Measurements from ENCODE around the gene ARAF.

The ARAF gene

GRCh38 chrX:47563801-47564315 is 2.9 kb downstream of the ARAF start:
- in situ Hi-C loops (cut with MboI; ENCODE audit: low sequenced_read_pairs): no loop called here

GRCh38 chrX:47564438-47565085 is 3.6 kb downstream of the ARAF start:
- in situ Hi-C loops (cut with MboI; ENCODE audit: low sequenced_read_pairs): no loop called here

GRCh38 chrX:47566841-47567240 is 5.8 kb downstream of the ARAF start:
- in situ Hi-C loops (cut with MboI; ENCODE audit: low sequenced_read_pairs): no loop called here

- in situ Hi-C loops (cut with MboI; ENCODE audit: low sequenced_read_pairs): no loop called here
These were observed 7.8 kb downstream of the ARAF start for GRCh38 chrX:47568656-47569295.

GRCh38 chrX:47570794-47571193 is 9.8 kb downstream of the ARAF start:
- in situ Hi-C loops (cut with MboI; ENCODE audit: low sequenced_read_pairs): no loop called here

GRCh38 chrX:47571215-47571614 is 10.2 kb downstream of the ARAF start:
- in situ Hi-C loops (cut with MboI; ENCODE audit: low sequenced_read_pairs): no loop called here

GRCh38 chrX:47571896-47572295 is 10.9 kb downstream of the ARAF start:
- in situ Hi-C loops (cut with MboI; ENCODE audit: low sequenced_read_pairs): no loop called here

- in situ Hi-C loops (cut with MboI; ENCODE audit: low sequenced_read_pairs): no loop called here
These were observed 11.9 kb downstream of the ARAF start for GRCh38 chrX:47572773-47573340.

- in situ Hi-C loops (cut with MboI; ENCODE audit: low sequenced_read_pairs): no loop called here
These were observed 12.5 kb downstream of the ARAF start for GRCh38 chrX:47573341-47574075.

- in situ Hi-C loops (cut with MboI; ENCODE audit: low sequenced_read_pairs): no loop called here
These were observed 13.1 kb downstream of the ARAF start for GRCh38 chrX:47574076-47574546.

- in situ Hi-C loops (cut with MboI; ENCODE audit: low sequenced_read_pairs): no loop called here
These were observed 13.7 kb downstream of the ARAF start for GRCh38 chrX:47574547-47575301.

- in situ Hi-C loops (cut with MboI; ENCODE audit: low sequenced_read_pairs): no loop called here
These were observed 15.3 kb downstream of the ARAF start for GRCh38 chrX:47576021-47576898.

GRCh38 chrX:47577424-47577823 is 16.4 kb downstream of the ARAF start:
- in situ Hi-C loops (cut with MboI; ENCODE audit: low sequenced_read_pairs): no loop called here

GRCh38 chrX:47577901-47578300 is 16.9 kb downstream of the ARAF start:
- in situ Hi-C loops (cut with MboI; ENCODE audit: low sequenced_read_pairs): no loop called here

- in situ Hi-C loops (cut with MboI; ENCODE audit: low sequenced_read_pairs): no loop called here
These were observed 17.7 kb downstream of the ARAF start for GRCh38 chrX:47578692-47579091.

GRCh38 chrX:47579537-47579936 is 18.5 kb downstream of the ARAF start:
- in situ Hi-C loops (cut with MboI; ENCODE audit: low sequenced_read_pairs): no loop called here

GRCh38 chrX:47581731-47582647 is 21.0 kb downstream of the ARAF start, which contains the start of gene TIMP1:
Gene TIMP1 (plus strand): TSS chrX:47582436. CDS start chrX:47583416, 980 bp downstream.
- in situ Hi-C loops (cut with MboI; ENCODE audit: low sequenced_read_pairs): no loop called here

GRCh38 chrX:47583240-47583861 is 22.3 kb downstream of the ARAF start:
- in situ Hi-C loops (cut with MboI; ENCODE audit: low sequenced_read_pairs): no loop called here
